Renal pelvis (tissue), 4 donors: ENCODE results near the gene EPHX1. TPM values are rescaled to one million over a fixed set of nuclear protein-coding genes. Genes with fewer than 3 reads are reported as not detected.

ENCODE experiments used
- DNase-seq: peaks from one replicate; pipeline ENCODE4 v3.0.0-alpha.2; 2013
- polyA plus RNA-seq, 3 donors: library from polyadenylated mRNA; unstranded; fragments of 120-200 nt; gene quantifications; one replicate each; pipeline ENCODE4 v1.2.1, GENCODE V29; 2013; ENCODE audit not compliant: insufficient read length in 3 of 3

EPHX1 gene
- polyA plus RNA-seq, 3 donors: 57.2 to 58.9 (median 58.7) TPM

- DNase-seq: no peak
Observed at GRCh38 chr1:225892307-225892706, 82.4 kb downstream of the EPHX1 start.

Other genes starting within 250 kb of the EPHX1 start
- gene ENAH, start 157.0 kb upstream of the EPHX1 start, polyA plus RNA-seq: 100 to 1,000 TPM in 2 of 3 donors, 10 to 100 TPM in 1; 89.0 to 107 (median 103) TPM
- 100 to 1,000 TPM; 389 to 411 (median 389) TPM for gene SRP9, start 32.3 kb upstream of the EPHX1 start, polyA plus RNA-seq
- 10 to 100 TPM; 45.3 to 96.1 (median 89.7) TPM for gene TMEM63A, start 72.3 kb downstream of the EPHX1 start, polyA plus RNA-seq
- 1 to 10 TPM; 5.6 to 6.9 (median 6.7) TPM for gene LEFTY1, start 79.0 kb downstream of the EPHX1 start, polyA plus RNA-seq
- 10 to 100 TPM; 54.7 to 63.6 (median 57.1) TPM for gene PYCR2, start 114.1 kb downstream of the EPHX1 start, polyA plus RNA-seq
- gene LEFTY2, start 131.1 kb downstream of the EPHX1 start, polyA plus RNA-seq: 1 to 10 TPM in 1 of 3 donors, under 1 TPM in 2; 0.83 to 1.0 (median 0.87) TPM
- 10 to 100 TPM; 18.9 to 22.5 (median 20.9) TPM for gene SDE2, start 189.2 kb downstream of the EPHX1 start, polyA plus RNA-seq